ENCODE data around the gene MPEG1.

The MPEG1 gene, protein sequence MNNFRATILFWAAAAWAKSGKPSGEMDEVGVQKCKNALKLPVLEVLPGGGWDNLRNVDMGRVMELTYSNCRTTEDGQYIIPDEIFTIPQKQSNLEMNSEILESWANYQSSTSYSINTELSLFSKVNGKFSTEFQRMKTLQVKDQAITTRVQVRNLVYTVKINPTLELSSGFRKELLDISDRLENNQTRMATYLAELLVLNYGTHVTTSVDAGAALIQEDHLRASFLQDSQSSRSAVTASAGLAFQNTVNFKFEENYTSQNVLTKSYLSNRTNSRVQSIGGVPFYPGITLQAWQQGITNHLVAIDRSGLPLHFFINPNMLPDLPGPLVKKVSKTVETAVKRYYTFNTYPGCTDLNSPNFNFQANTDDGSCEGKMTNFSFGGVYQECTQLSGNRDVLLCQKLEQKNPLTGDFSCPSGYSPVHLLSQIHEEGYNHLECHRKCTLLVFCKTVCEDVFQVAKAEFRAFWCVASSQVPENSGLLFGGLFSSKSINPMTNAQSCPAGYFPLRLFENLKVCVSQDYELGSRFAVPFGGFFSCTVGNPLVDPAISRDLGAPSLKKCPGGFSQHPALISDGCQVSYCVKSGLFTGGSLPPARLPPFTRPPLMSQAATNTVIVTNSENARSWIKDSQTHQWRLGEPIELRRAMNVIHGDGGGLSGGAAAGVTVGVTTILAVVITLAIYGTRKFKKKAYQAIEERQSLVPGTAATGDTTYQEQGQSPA

DNA sequence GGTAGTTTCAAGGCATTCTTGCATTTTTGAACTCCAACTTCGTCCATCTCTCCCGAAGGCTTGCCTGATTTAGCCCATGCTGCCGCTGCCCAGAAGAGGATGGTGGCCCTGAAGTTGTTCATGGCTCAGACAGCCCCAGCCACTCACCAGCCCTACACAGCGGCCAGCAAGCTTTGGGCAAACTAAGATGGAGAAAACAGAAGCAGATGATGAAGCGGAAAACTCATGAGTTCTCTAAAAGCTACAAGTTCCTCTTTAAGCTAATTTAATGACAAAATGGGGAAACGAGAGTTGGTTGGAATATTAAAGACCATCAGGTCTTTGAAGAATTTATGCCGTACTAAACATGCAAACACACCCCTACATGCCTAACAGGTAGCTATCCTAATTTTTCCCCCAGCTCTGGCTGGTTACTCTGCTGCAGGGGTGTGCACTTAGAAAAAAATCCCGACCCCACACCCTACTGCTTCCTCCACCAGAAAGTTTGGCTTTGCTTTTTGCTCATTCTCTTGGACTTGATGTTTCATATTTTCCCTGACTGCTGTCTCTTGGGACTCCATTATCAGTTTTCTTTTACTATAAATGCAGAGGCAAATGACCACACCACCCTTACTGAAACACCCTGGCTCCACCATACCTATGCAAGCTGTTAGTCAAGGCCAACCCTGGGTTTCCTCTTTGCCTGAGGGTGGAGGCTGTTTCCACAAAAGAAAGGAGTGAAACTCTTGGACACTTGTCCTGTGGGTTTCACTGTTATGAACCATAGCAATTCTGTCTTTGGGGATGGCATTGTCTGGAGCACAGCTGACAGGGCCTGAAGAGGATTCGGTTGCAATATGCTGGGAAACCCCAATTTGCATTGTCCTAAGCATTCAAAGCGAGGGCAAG, at the start of gene MPEG1:
Gene MPEG1, minus strand, starts transcription at position 184 of the 888 bp plus-strand sequence. Its CDS starts 62 bp downstream, at position 122.
- no peak for DNase-seq (ENCODE audit: low read depth, low spot score)
- no peak within 1 kb of the TSS for H3K4me3 ChIP-seq (ENCODE audit: low read depth, low read length)
- TF ChIP-seq, protein P1, sequence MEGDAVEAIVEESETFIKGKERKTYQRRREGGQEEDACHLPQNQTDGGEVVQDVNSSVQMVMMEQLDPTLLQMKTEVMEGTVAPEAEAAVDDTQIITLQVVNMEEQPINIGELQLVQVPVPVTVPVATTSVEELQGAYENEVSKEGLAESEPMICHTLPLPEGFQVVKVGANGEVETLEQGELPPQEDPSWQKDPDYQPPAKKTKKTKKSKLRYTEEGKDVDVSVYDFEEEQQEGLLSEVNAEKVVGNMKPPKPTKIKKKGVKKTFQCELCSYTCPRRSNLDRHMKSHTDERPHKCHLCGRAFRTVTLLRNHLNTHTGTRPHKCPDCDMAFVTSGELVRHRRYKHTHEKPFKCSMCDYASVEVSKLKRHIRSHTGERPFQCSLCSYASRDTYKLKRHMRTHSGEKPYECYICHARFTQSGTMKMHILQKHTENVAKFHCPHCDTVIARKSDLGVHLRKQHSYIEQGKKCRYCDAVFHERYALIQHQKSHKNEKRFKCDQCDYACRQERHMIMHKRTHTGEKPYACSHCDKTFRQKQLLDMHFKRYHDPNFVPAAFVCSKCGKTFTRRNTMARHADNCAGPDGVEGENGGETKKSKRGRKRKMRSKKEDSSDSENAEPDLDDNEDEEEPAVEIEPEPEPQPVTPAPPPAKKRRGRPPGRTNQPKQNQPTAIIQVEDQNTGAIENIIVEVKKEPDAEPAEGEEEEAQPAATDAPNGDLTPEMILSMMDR (IDR thresholded peaks at IDR 0.05; ENCODE audit: low read depth, low read length) = no peak
- in situ Hi-C loops (cut with HindIII; ENCODE audit: low sequenced_read_pairs) = no loop called here

DNA sequence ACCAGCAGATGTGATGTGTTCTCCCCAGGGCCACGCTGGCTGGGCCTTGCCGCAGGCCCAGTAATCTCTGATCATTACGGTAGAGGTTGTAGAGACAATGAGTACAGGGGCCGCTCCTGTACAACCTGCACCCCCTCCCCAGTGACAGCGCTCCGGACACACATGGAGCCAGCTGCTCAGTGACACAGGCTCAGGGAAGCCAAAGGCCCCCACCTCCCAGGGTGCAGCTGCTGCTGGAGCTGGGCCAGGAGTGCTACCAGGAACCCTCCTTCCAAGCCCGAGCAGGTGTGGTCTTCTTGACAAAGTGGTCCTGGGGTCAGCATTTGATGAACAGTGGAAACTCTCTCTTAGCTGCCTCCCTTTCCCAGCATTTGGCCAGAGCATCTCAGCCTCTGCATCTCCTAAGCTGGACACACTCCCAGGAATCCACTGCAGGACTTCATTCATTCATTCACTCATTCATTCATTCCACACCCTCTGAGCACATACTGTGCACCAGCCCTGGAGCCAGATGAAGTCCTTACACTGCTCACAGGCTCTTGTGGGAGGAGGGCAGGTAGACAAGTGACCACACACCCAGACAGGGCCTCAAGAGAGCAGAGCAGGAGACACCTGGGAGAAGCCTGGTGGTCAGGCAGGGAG, 49.6 kb upstream of the MPEG1 start:
- in situ Hi-C loops (cut with HindIII; ENCODE audit: low sequenced_read_pairs) = no loop called here
- DNase-seq (ENCODE audit: low read depth, low spot score) = no peak
- no peak overlapping the region for H3K4me3 ChIP-seq (ENCODE audit: low read depth, low read length)
- TF ChIP-seq, protein P1 (IDR thresholded peaks at IDR 0.05; ENCODE audit: low read depth, low read length) = no peak

DNA sequence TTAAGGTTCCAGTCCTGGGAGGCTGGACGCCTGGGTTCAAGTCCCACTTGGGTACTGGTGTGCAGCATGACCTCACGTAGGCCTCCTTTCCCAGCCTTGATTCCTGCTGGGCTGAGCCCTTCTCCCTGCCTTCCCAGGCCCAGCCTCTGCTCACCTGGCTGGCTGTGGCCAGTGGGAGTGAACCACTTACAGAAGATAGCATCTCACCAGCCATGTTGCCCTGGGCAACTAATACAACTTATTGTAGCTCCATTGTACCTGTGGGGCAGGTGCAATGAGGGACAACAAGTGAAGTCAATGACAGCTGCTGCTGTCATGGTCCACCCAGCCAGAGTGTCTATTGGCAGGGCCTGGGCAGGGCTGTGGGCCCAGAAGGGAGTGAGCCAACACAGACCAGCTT, 48.4 kb upstream of the MPEG1 start:
- in situ Hi-C loops (cut with HindIII; ENCODE audit: low sequenced_read_pairs) = no loop called here
- no peak for DNase-seq (ENCODE audit: low read depth, low spot score)
- TF ChIP-seq, protein P1 (IDR thresholded peaks at IDR 0.05; ENCODE audit: low read depth, low read length) = no peak
- no peak overlapping the region for H3K4me3 ChIP-seq (ENCODE audit: low read depth, low read length)

DNA sequence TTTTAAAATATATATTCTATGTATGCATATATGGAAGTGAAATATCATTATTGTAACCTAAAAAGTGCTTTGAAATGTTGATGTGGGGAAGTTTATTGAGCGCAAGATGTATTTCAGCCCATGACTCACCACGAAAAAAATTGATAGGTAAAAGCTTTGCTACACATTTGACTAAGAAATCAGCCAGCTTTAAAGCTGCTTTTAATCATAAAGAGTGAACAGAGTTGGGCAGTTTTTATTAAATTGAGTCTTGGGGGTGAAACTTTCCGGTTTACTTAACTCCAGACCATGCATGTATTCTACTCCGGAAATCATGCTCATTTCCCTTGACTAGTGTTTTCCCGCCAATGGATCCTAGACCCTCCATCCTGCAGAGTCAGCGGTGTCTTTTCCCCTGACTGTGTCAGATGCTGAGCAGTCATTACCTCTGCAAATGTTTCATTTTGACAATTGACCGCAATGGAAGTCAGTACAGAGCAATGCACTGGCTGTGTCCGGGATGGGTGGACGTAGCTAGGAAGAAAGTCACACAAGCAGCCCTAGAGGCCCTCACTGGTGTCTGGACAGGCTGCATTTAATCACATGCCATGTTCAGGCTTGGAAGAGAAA, 47.2 kb upstream of the MPEG1 start:
- TF ChIP-seq, protein P1 (IDR thresholded peaks at IDR 0.05; ENCODE audit: low read depth, low read length) = no peak
- in situ Hi-C loops (cut with HindIII; ENCODE audit: low sequenced_read_pairs) = no loop called here
- DNase-seq (ENCODE audit: low read depth, low spot score) = no peak
- H3K4me3 ChIP-seq (ENCODE audit: low read depth, low read length) = no peak overlapping the region

DNA sequence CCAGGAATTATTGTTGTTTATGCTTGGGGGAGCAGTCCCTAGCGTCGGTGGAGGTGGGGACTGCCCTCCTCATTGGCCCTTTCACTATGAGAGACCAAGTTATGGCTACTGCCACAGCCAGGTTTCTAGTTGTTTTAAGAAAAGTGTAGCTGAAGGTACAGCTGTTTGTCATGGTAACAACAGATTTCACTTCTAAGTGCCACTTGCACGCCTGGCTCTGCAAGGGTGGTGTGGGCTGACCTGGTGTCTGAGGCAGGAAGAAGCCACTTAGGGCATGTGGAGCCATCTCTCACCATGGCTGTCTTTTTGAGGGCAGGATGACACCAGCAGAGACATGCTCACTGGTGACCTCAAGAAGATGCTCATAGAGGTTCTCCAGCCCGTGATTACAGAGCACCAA, 46.3 kb upstream of the MPEG1 start:
- no peak for DNase-seq (ENCODE audit: low read depth, low spot score)
- no peak overlapping the region for H3K4me3 ChIP-seq (ENCODE audit: low read depth, low read length)
- in situ Hi-C loops (cut with HindIII; ENCODE audit: low sequenced_read_pairs) = no loop called here
- TF ChIP-seq, protein P1 (IDR thresholded peaks at IDR 0.05; ENCODE audit: low read depth, low read length) = no peak

All from astrocyte of the spinal cord (primary cell).